ENCODE measurements around the gene KCNG4.

Gene KCNG4

GRCh38 chr16:84245956-84246678 is 6.3 kb upstream of the KCNG4 start:
- TF ChIP-seq, protein P1, sequence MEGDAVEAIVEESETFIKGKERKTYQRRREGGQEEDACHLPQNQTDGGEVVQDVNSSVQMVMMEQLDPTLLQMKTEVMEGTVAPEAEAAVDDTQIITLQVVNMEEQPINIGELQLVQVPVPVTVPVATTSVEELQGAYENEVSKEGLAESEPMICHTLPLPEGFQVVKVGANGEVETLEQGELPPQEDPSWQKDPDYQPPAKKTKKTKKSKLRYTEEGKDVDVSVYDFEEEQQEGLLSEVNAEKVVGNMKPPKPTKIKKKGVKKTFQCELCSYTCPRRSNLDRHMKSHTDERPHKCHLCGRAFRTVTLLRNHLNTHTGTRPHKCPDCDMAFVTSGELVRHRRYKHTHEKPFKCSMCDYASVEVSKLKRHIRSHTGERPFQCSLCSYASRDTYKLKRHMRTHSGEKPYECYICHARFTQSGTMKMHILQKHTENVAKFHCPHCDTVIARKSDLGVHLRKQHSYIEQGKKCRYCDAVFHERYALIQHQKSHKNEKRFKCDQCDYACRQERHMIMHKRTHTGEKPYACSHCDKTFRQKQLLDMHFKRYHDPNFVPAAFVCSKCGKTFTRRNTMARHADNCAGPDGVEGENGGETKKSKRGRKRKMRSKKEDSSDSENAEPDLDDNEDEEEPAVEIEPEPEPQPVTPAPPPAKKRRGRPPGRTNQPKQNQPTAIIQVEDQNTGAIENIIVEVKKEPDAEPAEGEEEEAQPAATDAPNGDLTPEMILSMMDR (IDR thresholded peaks at IDR 0.05; ENCODE audit: low read depth, low read length, missing control alignments) = no peak
- H3K4me3 ChIP-seq (replicated peaks; ENCODE audit: low read depth, low read length) = no peak overlapping the region
- DNase-seq (ENCODE audit: extremely low read depth, low read depth) = no peak

- no peak for DNase-seq (ENCODE audit: extremely low read depth, low read depth)
- no peak overlapping the region for H3K4me3 ChIP-seq (replicated peaks; ENCODE audit: low read depth, low read length)
- TF ChIP-seq, protein P1 (IDR thresholded peaks at IDR 0.05; ENCODE audit: low read depth, low read length, missing control alignments) = no peak
Measured at GRCh38 chr16:84244728-84245127, 4.9 kb upstream of the KCNG4 start.

DNA sequence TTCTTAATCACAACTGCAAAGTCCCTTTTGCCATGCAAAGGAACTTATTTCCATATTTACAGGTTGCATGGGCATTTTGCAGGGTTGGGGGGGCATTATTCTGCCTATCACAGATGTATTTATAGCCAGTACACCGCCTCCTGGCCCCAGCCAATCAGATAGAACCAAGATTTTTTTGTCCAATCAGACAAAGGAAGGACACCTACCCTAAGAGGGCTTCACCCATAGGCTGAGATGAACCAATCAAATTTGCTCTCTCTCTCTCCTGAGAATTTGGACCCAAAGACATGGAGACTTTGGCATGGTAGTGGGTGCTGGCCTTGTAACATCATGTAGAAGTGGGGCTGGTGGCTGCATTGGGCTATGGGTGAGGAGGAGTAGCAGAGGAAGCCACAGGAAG is 3.9 kb upstream of the KCNG4 start:
- TF ChIP-seq, protein P1 (IDR thresholded peaks at IDR 0.05; ENCODE audit: low read depth, low read length, missing control alignments) = no peak
- DNase-seq (ENCODE audit: extremely low read depth, low read depth) = no peak
- H3K4me3 ChIP-seq (replicated peaks; ENCODE audit: low read depth, low read length) = no peak overlapping the region

DNA sequence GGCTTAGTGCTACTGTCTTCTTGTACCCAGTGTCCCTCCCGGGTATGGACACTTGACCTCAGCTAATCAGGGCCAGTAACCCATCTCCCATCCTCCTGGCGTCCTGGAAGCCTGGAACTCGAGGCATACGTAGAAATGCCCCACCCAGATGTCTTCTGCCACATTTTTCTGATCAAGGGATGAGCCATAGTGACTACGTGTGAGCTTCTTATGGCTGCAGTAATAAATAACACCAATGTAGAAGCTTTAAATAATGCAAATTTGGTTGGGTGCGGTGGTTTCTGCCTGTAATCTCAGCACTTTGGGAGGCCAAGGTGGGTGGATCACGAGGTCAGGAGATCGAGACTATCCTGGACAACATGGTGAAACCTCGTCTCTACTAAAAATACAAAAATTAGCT is 3.0 kb upstream of the KCNG4 start:
- TF ChIP-seq, protein P1 (IDR thresholded peaks at IDR 0.05; ENCODE audit: low read depth, low read length, missing control alignments) = no peak
- DNase-seq (ENCODE audit: extremely low read depth, low read depth) = no peak
- no peak overlapping the region for H3K4me3 ChIP-seq (replicated peaks; ENCODE audit: low read depth, low read length)

GRCh38 chr16:84241778-84242177 is 2.0 kb upstream of the KCNG4 start:
- no peak for DNase-seq (ENCODE audit: extremely low read depth, low read depth)
- TF ChIP-seq, protein P1 (IDR thresholded peaks at IDR 0.05; ENCODE audit: low read depth, low read length, missing control alignments) = no peak
- no peak overlapping the region for H3K4me3 ChIP-seq (replicated peaks; ENCODE audit: low read depth, low read length)

GRCh38 chr16:84240455-84240854 is 643 bp upstream of the KCNG4 start:
- DNase-seq (ENCODE audit: extremely low read depth, low read depth) = no peak
- TF ChIP-seq, protein P1 (IDR thresholded peaks at IDR 0.05; ENCODE audit: low read depth, low read length, missing control alignments) = no peak
- no peak overlapping the region for H3K4me3 ChIP-seq (replicated peaks; ENCODE audit: low read depth, low read length)

Measured in HFF-Myc (cell line).